GM13976 (cell line): ENCODE data around the gene GLRX2.
A peak's percentile ranks its signal among the peaks of the same experiment; 100 is the strongest.

ENCODE experiments used
- DNase-seq: peaks from one replicate; pipeline ENCODE4 v3.0.0; 2012; ENCODE audit warnings: low spot score
- in situ Hi-C: fragments of 300-500 bp; cut with MboI; formaldehyde crosslinking; loops from one replicate; pipeline ENCODE4 v1.12.0; 2022; ENCODE audit warnings: low sequenced_read_pairs, mixed read lengths, inconsistent platforms; ENCODE audit not compliant: unreplicated experiment
- TF ChIP-seq, protein P1 (sequence below): IDR thresholded peaks from 2 replicates; pipeline ENCODE4 v1.5.1; 2012; ENCODE audit warnings: borderline replicate concordance, mild to moderate bottlenecking; ENCODE audit not compliant: insufficient read depth; ENCODE audit errors: extremely low read depth, missing control alignments, control extremely low read depth

The GLRX2 gene

DNA sequence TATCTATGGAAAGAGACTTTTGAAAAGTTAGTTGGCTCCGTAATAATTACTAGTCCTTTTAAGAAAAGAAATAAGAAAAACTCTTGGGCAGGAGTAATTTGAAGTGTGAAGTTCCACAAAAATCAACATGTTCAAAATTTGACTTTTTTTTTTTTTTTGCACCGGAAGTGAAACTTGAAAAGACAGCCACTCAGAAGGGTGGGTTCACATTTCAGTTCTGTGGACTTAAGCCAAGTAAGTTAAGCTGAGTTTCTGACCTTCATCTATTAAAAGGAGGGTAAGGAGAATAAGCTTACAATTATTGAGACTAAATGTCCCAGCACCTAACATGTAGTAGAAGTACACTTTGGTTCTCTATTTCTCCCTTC, 34.8 kb downstream of the GLRX2 start:
- DNase-seq = no peak
- TF ChIP-seq, protein P1, sequence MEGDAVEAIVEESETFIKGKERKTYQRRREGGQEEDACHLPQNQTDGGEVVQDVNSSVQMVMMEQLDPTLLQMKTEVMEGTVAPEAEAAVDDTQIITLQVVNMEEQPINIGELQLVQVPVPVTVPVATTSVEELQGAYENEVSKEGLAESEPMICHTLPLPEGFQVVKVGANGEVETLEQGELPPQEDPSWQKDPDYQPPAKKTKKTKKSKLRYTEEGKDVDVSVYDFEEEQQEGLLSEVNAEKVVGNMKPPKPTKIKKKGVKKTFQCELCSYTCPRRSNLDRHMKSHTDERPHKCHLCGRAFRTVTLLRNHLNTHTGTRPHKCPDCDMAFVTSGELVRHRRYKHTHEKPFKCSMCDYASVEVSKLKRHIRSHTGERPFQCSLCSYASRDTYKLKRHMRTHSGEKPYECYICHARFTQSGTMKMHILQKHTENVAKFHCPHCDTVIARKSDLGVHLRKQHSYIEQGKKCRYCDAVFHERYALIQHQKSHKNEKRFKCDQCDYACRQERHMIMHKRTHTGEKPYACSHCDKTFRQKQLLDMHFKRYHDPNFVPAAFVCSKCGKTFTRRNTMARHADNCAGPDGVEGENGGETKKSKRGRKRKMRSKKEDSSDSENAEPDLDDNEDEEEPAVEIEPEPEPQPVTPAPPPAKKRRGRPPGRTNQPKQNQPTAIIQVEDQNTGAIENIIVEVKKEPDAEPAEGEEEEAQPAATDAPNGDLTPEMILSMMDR = no peak
- in situ Hi-C loops = no loop called here

DNA sequence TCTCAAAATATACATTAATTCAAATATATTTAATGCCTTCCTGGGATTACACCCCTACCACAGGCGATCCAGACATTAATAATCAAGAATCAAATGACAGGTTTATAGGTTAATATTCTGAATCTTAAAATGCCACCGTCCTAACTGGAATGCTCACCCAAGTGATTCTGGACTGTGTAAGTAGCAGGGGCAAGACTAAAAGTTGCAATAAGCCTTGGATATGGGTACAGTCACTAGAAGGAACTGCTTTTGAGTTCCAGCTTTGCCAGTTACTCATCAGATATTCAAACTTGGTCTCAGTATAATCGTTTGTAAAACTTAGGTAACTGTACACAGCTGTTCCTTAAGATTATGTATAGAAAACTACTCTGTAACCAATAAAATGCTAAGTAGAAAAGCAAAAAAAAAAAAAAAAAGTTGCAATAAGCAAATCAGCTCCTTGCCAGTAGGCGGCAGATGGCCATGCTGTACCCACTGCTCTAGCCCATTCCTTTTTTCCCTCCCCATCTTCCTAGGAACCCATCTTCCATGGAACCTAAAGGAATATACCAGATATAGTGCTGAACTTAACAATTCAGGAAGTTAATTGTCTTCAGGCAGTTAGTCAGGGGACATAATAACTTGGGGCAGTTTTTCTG, 35.3 kb downstream of the GLRX2 start:
- in situ Hi-C loops = no loop called here
- TF ChIP-seq, protein P1 = peak; percentile 28
- DNase-seq = no peak

DNA sequence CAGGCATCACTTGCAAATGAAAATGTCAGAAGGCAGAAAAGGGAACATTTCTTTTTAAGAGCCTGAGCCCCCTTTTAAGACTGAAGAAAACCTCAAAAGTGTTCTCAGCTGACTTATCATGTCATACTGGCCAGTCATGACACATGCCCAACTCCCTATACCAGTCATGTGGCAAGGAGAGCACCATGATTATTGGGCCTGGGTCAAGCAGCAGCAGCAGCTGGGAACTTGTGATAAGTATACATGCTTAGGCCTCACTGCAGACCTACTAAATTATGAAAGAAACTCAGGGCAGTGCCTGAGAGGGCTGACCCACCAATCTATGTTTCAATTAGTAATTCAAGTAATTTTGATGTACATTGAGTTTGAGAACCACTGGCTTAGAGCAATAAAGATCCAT, 37.2 kb downstream of the GLRX2 start:
- in situ Hi-C loops = no loop called here
- TF ChIP-seq, protein P1 = no peak
- no peak for DNase-seq

DNA sequence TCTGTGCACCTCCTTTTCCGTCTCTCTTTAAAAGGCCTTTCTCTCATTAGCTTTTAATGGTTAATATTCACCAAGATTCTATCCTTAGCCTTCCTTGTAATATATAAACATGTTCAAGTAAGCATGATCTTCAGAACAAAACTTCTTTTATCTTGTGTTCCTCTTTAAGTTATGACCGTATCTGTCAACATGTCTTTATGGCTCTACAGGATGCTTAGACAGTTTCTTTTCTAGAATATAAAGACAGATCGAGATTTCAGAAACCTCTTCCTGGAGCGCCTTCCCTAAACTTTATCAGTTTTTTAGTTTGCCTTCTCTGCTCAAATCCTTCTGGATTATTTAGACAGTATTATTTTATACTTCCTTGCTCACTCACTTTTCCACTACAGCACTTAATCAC, 38.6 kb downstream of the GLRX2 start:
- no peak for DNase-seq
- TF ChIP-seq, protein P1 = no peak
- in situ Hi-C loops = no loop called here

DNA sequence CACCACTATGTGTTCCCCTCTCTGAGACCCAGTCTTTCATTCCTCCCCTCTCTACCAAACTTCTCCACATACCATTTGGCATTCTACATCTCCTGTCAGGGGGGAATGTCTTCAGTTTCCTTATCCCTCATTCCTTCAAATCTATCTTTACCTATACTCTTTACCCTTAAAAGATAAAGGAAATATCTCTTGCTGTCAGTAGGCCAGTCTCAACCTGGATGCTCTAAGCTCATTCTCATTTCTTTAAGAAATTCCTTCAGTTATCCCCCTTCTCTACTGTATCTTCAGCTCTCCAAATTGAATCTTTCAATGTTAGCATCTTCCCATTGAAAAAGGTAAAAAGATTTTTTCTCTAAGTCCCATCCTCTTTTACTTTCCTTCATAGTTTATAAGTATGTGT, 39.3 kb downstream of the GLRX2 start:
- no peak for DNase-seq
- in situ Hi-C loops = no loop called here
- TF ChIP-seq, protein P1 = no peak

DNA sequence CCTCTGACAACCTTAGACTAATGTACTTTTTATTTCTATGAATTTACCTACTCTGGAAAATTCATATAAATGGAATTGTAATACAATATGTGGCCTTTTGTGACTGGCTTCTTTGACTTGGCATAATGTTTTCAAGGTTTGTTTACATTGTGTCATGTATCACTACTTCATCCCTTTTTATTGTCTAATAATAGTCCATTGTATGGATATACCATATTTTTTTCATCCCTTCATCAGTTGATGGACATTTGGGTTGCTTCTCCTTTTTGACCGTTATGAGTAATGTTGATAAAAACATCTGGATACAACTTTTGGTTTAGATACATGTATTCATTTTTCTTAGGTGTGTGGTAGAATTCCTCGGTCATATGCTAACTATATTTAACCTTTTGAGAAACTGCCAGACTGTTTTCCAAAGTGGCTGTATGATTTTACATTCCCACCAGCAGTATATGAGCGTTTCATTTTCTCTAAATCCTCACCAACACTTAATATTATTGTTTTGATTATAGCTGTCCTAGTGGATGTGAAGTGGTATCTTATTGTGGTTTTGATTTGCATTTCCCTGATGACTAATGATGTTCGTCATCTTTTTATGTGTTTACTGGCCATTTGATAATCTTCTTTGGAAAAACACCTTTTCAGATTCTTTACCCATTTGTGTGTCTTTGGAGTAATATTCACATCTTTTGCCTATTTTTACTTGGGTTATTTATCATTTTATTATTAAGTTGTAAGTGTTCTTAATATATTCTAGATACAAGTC, 42.3 kb downstream of the GLRX2 start:
- in situ Hi-C loops = no loop called here
- no peak for DNase-seq
- TF ChIP-seq, protein P1 = no peak
